ENCODE data around the gene SPRR4.

Gene SPRR4

GRCh38 chr1:152970495-152970894 is at the start of gene SPRR4:
TSS of gene SPRR4 (plus strand) at chr1:152970648. CDS start at chr1:152971891, 1,243 bp downstream.
- peaks cover 5% of the 10 kb centered on the region for H3K27me3 ChIP-seq (ENCODE audit: insufficient read depth, low read length)
- no peak within 1 kb of the TSS for H3K4me3 ChIP-seq (ENCODE audit: low read length)
- no peaks in the 10 kb centered on the region for H3K4me1 ChIP-seq (ENCODE audit: insufficient read depth, low read length)
- H3K9me3 ChIP-seq (ENCODE audit: low read length): no peaks in the 10 kb centered on the region
- H3K36me3 ChIP-seq (ENCODE audit: insufficient read depth, low read length): no peaks in the 10 kb centered on the region
- H2AFZ ChIP-seq (ENCODE audit: low read depth, low read length): no peak within 1 kb of the TSS

- no peaks in the 10 kb centered on the region for H3K9me3 ChIP-seq (ENCODE audit: low read length)
- no peaks in the 10 kb centered on the region for H3K36me3 ChIP-seq (ENCODE audit: insufficient read depth, low read length)
- no peaks in the 10 kb centered on the region for H3K27me3 ChIP-seq (ENCODE audit: insufficient read depth, low read length)
- no peak overlapping the region for H3K4me3 ChIP-seq (ENCODE audit: low read length)
- H3K4me1 ChIP-seq (ENCODE audit: insufficient read depth, low read length): no peaks in the 10 kb centered on the region
- no peak overlapping the region for H2AFZ ChIP-seq (ENCODE audit: low read depth, low read length)
These were observed 46.3 kb upstream of the SPRR4 start for GRCh38 chr1:152924191-152924590.

- Histone ChIP-seq H3K36me3 (ENCODE audit: insufficient read depth, low read length) (no peaks in the 10 kb centered on the region), H3K4me1 (ENCODE audit: insufficient read depth, low read length) (no peaks in the 10 kb centered on the region), H3K9me3 (ENCODE audit: low read length) (no peaks in the 10 kb centered on the region), H3K4me3 (ENCODE audit: low read length) (no peak overlapping the region), H2AFZ (ENCODE audit: low read depth, low read length) (no peak overlapping the region), H3K27me3 (ENCODE audit: insufficient read depth, low read length) (no peaks in the 10 kb centered on the region)
These were observed 44.4 kb upstream of the SPRR4 start for GRCh38 chr1:152926091-152926490.

GRCh38 chr1:152928671-152929070 is 41.8 kb upstream of the SPRR4 start:
- Histone ChIP-seq H3K36me3 (ENCODE audit: insufficient read depth, low read length) (no peaks in the 10 kb centered on the region), H3K9me3 (ENCODE audit: low read length) (no peaks in the 10 kb centered on the region), H2AFZ (ENCODE audit: low read depth, low read length) (no peak overlapping the region), H3K27me3 (ENCODE audit: insufficient read depth, low read length) (no peaks in the 10 kb centered on the region), H3K4me3 (ENCODE audit: low read length) (no peak overlapping the region), H3K4me1 (ENCODE audit: insufficient read depth, low read length) (no peaks in the 10 kb centered on the region)

- Histone ChIP-seq H3K4me3 (ENCODE audit: low read length) (no peak overlapping the region), H3K9me3 (ENCODE audit: low read length) (no peaks in the 10 kb centered on the region), H2AFZ (ENCODE audit: low read depth, low read length) (no peak overlapping the region), H3K27me3 (ENCODE audit: insufficient read depth, low read length) (no peaks in the 10 kb centered on the region), H3K4me1 (ENCODE audit: insufficient read depth, low read length) (no peaks in the 10 kb centered on the region), H3K36me3 (ENCODE audit: insufficient read depth, low read length) (no peaks in the 10 kb centered on the region)
These were observed 38.2 kb upstream of the SPRR4 start for GRCh38 chr1:152932170-152932811.

- H3K4me1 ChIP-seq (ENCODE audit: insufficient read depth, low read length): no peaks in the 10 kb centered on the region
- no peaks in the 10 kb centered on the region for H3K27me3 ChIP-seq (ENCODE audit: insufficient read depth, low read length)
- H3K36me3 ChIP-seq (ENCODE audit: insufficient read depth, low read length): no peaks in the 10 kb centered on the region
- no peaks in the 10 kb centered on the region for H3K9me3 ChIP-seq (ENCODE audit: low read length)
- no peak overlapping the region for H2AFZ ChIP-seq (ENCODE audit: low read depth, low read length)
- no peak overlapping the region for H3K4me3 ChIP-seq (ENCODE audit: low read length)
These were observed 37.3 kb upstream of the SPRR4 start for GRCh38 chr1:152933196-152933595.

GRCh38 chr1:152940614-152941013 is 29.8 kb upstream of the SPRR4 start:
- Histone ChIP-seq H3K36me3 (ENCODE audit: insufficient read depth, low read length) (no peaks in the 10 kb centered on the region), H3K4me3 (ENCODE audit: low read length) (no peak overlapping the region), H2AFZ (ENCODE audit: low read depth, low read length) (no peak overlapping the region), H3K9me3 (ENCODE audit: low read length) (no peaks in the 10 kb centered on the region), H3K27me3 (ENCODE audit: insufficient read depth, low read length) (peaks cover 2% of the 10 kb centered on the region), H3K4me1 (ENCODE audit: insufficient read depth, low read length) (no peaks in the 10 kb centered on the region)

- H2AFZ ChIP-seq (ENCODE audit: low read depth, low read length): no peak overlapping the region
- H3K9me3 ChIP-seq (ENCODE audit: low read length): no peaks in the 10 kb centered on the region
- no peaks in the 10 kb centered on the region for H3K36me3 ChIP-seq (ENCODE audit: insufficient read depth, low read length)
These were observed 29.3 kb upstream of the SPRR4 start for GRCh38 chr1:152941037-152941711.

GRCh38 chr1:152942161-152942560 is 28.3 kb upstream of the SPRR4 start:
- H3K27me3 ChIP-seq (ENCODE audit: insufficient read depth, low read length): peaks cover 2% of the 10 kb centered on the region
- no peaks in the 10 kb centered on the region for H3K36me3 ChIP-seq (ENCODE audit: insufficient read depth, low read length)
- H3K9me3 ChIP-seq (ENCODE audit: low read length): no peaks in the 10 kb centered on the region
- H3K4me3 ChIP-seq (ENCODE audit: low read length): no peak overlapping the region
- H3K4me1 ChIP-seq (ENCODE audit: insufficient read depth, low read length): no peaks in the 10 kb centered on the region
- H2AFZ ChIP-seq (ENCODE audit: low read depth, low read length): no peak overlapping the region

More at GRCh38 chr1:152941037-152941711, 29.3 kb upstream of the SPRR4 start:
- H3K27me3 ChIP-seq (ENCODE audit: insufficient read depth, low read length): peaks cover 2% of the 10 kb centered on the region
- H3K4me1 ChIP-seq (ENCODE audit: insufficient read depth, low read length): no peaks in the 10 kb centered on the region
- H3K4me3 ChIP-seq (ENCODE audit: low read length): no peak overlapping the region

- Histone ChIP-seq H2AFZ (ENCODE audit: low read depth, low read length) (no peak overlapping the region), H3K27me3 (ENCODE audit: insufficient read depth, low read length) (peaks cover 7% of the 10 kb centered on the region), H3K9me3 (ENCODE audit: low read length) (no peaks in the 10 kb centered on the region), H3K4me3 (ENCODE audit: low read length) (no peak overlapping the region), H3K4me1 (ENCODE audit: insufficient read depth, low read length) (no peaks in the 10 kb centered on the region), H3K36me3 (ENCODE audit: insufficient read depth, low read length) (no peaks in the 10 kb centered on the region)
These were observed 24.2 kb upstream of the SPRR4 start for GRCh38 chr1:152946248-152946647.

- no peak within 1 kb of the TSS for H2AFZ ChIP-seq (ENCODE audit: low read depth, low read length)
- no peaks in the 10 kb centered on the region for H3K4me1 ChIP-seq (ENCODE audit: insufficient read depth, low read length)
- H3K9me3 ChIP-seq (ENCODE audit: low read length): no peaks in the 10 kb centered on the region
- H3K36me3 ChIP-seq (ENCODE audit: insufficient read depth, low read length): no peaks in the 10 kb centered on the region
- H3K27me3 ChIP-seq (ENCODE audit: insufficient read depth, low read length): peaks cover 7% of the 10 kb centered on the region
- no peak within 1 kb of the TSS for H3K4me3 ChIP-seq (ENCODE audit: low read length)
These were observed 23.7 kb upstream of the SPRR4 start, which contains the start of gene SPRR5 for GRCh38 chr1:152946651-152947256. TSS of gene SPRR5 (plus strand) at chr1:152947206. CDS start at chr1:152948555, 1,349 bp downstream.

GRCh38 chr1:152951711-152952110 is 18.7 kb upstream of the SPRR4 start:
- H3K36me3 ChIP-seq (ENCODE audit: insufficient read depth, low read length): no peaks in the 10 kb centered on the region
- H3K4me3 ChIP-seq (ENCODE audit: low read length): no peak overlapping the region
- peaks cover 5% of the 10 kb centered on the region for H3K27me3 ChIP-seq (ENCODE audit: insufficient read depth, low read length)
- no peak overlapping the region for H2AFZ ChIP-seq (ENCODE audit: low read depth, low read length)
- H3K9me3 ChIP-seq (ENCODE audit: low read length): no peaks in the 10 kb centered on the region
- H3K4me1 ChIP-seq (ENCODE audit: insufficient read depth, low read length): no peaks in the 10 kb centered on the region

GRCh38 chr1:152953761-152954160 is 16.7 kb upstream of the SPRR4 start:
- no peaks in the 10 kb centered on the region for H3K9me3 ChIP-seq (ENCODE audit: low read length)
- no peaks in the 10 kb centered on the region for H3K4me1 ChIP-seq (ENCODE audit: insufficient read depth, low read length)
- H3K27me3 ChIP-seq (ENCODE audit: insufficient read depth, low read length): peaks cover 5% of the 10 kb centered on the region
- no peak overlapping the region for H2AFZ ChIP-seq (ENCODE audit: low read depth, low read length)
- no peak overlapping the region for H3K4me3 ChIP-seq (ENCODE audit: low read length)
- no peaks in the 10 kb centered on the region for H3K36me3 ChIP-seq (ENCODE audit: insufficient read depth, low read length)

Data from neuron (in vitro differentiated cells).